HG03039 (cell line): ENCODE measurements around the gene HLA-DRA.

ENCODE experiments used
- ATAC-seq: cut with Tn5 transposase; IDR thresholded peaks from one replicate; pipeline ENCODE4 v1.9.1; 2021; ENCODE audit warnings: mild to moderate bottlenecking, moderate library complexity; ENCODE audit not compliant: unreplicated experiment

The HLA-DRA gene

GRCh38 chr6:32439602-32440214 is at the start of gene HLA-DRA:
Gene HLA-DRA (plus strand): TSS chr6:32439887. CDS start chr6:32439951, 64 bp downstream.
- peak; percentile 60 for ATAC-seq

DNA sequence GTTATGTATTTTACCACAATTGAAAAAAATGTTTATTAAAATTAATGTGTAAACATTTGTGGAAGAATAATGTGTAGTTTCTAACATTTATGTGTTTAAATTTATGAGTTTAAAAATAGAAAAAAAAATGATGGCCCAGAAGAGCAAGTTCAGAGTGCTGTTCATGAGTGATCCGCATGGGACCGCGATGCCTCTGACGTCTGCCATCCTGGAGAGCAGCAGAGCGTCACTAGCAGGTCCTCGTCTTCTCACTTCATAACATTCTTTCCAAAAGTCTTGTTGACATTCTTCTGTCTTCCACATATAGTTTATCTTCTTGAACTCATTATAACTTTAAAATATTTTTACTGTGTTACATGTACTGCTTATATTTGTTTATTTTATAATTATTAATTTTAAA is 48.2 kb upstream of the HLA-DRA start:
- no peak for ATAC-seq

DNA sequence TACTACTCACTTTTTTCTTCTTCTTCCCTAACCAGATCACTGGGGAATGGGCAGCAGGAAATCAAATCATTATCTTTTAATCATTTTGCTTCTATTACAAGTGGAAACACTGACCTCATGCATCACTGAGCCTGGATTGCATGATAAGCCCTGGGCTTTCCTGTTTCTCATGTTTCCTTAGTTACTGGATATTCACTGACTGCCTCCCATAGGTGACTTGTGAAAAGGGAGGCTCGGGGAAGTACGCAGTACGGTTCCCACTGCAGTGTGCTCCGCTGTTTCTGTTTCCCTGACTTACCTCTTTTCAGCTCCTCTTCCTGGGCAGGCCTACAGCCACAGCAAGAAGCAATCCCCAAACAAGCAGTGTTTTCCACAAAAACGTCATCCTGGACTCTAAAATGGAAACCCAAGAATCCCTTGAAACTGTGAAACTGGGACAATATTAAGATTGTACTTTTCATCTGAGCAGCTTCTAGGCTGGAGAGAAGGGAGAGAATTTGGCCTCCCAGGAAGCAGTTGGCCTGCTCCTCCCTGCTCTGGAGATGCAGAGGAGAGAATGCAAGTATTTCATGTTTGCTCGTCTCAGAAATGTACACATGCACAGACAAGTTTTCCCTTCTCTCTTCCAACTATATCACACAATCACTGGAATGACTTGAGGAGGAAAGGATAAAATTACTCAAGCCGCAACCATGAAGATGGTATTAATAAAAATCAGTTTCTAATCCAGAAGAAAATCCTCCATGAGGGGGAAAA is 45.8 kb upstream of the HLA-DRA start:
- no peak for ATAC-seq

DNA sequence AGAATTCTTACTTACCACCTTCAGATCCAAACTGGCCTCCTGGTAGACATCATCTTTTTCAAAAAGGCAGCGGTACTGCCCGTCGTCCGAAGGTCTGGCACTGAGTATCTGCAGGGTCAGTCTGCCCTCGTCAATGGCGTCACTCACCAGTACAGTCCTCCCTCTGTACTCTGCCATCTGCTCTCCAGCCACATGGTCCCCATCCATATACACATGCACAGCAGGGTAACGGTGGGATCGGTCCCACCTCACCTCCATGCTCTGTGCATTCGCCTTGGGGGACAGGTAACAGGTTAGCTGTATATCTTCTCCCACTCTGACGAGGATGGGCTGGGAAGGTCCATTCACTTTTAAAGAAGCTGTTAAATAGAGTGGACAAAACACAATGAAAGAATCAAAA is 43.7 kb upstream of the HLA-DRA start:
- ATAC-seq: no peak

DNA sequence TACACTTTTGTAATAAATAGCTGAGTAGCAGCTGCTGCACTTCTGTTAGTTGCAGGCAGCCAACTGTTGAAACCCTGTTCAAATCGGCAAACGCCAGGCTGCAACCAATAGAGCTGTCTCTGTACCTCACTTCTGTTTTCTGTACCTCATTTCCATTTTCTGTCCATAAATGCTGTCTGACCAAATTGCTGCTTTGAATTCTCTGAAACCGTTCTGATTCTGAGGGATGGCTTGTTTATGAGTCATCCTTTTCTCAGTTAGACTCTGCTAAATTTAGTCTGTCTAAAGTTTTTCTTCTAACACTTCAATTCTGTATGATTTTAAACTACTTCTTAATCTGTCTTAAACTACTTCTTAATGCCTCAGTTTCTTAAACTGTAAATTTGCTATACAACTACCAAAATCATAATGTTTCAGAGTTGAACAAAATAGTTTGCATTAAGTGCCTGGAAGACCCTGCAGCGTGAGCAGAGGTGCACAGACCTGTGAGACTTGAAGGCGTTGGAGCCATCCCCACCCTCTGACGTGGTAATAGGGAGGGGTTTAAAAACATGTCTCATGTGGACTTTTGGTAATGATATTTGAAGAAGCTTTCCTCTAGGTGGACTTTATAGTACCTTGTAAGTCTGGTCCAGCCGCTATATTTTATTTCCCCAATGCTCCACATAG is 42.3 kb upstream of the HLA-DRA start:
- peak; percentile 59 for ATAC-seq

DNA sequence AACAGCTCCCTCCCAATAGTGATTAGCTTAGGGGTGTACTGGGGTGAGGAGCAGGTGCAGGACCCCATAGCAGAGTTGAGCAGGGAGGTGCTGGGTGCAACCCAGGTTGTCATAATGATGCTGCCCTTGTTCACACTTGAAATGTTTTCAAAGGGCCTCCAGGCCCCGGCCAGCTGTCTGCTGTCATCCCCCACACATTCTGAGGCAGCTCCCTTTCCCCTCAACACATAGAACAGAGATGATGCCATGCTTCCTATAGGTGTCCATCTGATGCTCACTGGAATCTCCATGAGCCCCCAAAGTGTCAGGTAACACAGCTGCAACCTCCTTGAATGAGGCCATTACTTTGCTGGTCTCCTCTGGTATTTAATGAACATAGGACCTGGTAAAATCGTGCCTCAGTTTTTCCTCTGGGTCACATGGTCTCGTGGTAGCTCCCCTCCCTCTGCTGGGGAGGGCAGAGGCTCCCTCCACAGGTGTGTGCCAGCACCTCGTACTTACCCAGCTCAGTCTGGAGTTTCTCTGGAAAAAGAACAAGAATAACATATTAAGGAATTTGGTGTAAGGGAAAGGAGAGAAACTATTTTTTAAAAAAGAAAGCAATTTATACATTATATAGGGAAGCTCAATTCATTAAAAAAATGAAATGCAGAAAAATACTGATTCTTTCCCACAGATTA is 38.3 kb upstream of the HLA-DRA start:
- no peak for ATAC-seq

DNA sequence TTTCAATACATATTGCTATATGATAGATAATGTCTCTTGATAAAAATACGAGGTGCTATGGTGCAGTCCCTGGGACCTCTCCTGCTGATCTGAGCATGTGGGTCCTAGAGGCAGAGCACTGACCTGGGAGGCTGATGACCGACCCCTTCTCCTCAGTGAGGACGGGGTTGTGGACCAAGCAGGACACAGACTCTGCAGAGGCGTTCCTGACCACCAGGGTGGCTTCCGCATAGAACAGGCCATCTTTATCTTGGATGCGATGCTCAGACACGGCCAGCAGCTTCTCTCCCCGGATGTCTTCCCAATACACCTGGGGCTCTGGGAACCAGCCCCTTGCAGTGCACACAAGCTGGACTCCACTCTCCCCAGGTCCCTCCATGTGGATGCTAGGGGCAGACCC is 36.9 kb upstream of the HLA-DRA start:
- ATAC-seq: no peak

GRCh38 chr6:32405656-32406055 is 34.0 kb upstream of the HLA-DRA start:
- ATAC-seq: no peak

DNA sequence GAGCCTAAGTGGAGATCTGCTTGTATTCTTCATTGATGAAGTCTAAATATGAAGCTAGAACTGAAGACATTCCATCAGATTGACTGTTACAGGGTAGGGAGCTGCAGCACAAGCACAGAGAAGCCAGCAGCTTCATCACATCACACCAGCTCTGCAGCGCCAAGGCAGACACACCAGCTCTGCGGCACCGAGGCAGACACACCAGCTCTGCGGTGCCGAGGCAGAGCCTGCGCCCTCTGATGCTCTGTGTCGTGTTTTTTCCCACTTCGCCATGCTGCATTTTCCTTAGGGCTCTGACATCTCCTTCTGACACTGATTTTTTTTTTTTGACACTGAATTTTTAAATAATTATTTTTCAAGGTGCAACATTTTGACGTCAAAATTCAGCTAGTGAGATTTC is 33.5 kb upstream of the HLA-DRA start:
- ATAC-seq: no peak

DNA sequence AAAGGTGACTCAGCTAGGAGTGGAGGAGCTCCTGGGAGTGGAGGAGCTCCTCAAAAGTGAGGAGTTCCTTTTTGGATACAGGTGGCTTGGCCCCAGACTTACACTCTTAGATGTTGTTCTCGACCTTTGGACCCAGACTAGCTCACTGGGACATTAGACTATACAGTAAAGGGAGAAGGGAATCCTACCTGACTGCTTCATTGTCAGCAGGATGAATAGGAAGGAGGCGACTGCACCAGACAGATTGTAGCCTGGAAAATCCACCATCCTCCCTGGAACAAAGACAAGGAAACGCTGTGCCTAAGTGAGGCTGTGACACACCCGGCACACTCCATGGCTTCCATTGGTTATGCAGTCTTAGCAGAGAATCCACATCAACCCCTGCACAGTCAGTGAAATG is 32.8 kb upstream of the HLA-DRA start, which contains the start of gene BTNL2:
TSS of gene BTNL2 (minus strand) at position 325 of the 400 bp plus-strand sequence. CDS start at position 267, 58 bp downstream.
- ATAC-seq: no peak

DNA sequence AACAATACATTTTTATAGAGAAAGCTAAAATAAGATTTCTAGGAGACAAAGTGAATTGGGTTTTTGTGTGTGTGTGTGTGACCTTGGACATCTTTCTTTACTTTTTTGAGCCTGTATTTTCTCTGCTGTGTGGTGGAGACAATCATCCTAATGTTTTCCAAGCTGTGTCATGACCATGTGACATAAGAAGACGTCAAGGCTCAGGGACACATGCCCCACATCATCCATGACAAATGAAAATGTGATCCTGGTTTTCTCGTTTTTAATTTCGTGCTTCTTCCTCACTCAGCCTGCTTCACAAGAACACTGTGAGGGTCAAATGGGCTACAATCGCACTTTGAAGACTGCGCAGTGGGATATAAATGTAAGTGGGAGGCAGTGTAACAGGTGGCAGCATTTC is 28.8 kb upstream of the HLA-DRA start:
- ATAC-seq: no peak

- no peak for ATAC-seq
These were observed 27.9 kb upstream of the HLA-DRA start for GRCh38 chr6:32411566-32412327.

- ATAC-seq: no peak
These were observed 26.1 kb upstream of the HLA-DRA start for GRCh38 chr6:32413427-32414047.

DNA sequence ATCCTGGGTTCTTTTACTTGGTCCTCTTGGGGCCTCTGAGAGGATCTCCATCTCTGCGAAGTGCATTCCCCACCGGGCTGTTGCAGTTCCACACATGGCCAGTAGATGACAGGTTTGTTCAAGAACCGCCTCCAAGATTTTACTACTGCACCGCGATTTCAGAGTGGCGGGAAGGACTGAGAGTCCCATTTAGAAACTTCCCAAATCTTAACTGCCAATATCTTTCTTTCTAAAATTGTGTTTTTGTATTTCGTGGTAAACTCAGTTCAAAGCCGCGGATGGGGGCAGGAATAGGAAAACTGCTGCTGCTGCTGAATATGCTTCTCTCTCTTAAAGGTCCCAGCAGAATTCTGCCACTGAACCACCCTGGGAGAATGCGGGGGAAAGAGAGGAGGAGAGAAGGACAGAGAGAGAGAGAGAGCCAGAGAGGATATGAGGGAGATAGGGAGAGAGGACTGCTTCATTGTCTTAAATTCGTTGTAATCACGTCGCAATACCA is 24.1 kb upstream of the HLA-DRA start:
- ATAC-seq: no peak

DNA sequence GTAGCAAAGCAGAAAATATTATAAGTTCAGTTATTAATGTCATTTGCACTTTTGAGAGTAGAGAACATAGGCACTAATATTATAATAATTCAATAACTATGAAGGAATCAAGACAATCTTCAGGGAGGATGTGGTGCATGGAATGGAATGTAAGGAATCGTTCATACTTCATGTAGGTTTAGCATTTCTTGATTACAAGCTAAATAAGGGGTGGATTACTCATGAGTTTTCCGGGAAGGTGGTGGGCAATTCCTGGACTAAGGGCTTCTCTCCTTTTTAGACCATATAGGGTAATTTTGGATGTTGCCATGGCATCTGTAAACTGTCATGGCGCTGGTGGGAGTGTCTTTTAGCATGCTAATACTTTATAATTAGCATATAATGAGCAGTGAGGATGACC is 23.7 kb upstream of the HLA-DRA start:
- ATAC-seq: no peak

DNA sequence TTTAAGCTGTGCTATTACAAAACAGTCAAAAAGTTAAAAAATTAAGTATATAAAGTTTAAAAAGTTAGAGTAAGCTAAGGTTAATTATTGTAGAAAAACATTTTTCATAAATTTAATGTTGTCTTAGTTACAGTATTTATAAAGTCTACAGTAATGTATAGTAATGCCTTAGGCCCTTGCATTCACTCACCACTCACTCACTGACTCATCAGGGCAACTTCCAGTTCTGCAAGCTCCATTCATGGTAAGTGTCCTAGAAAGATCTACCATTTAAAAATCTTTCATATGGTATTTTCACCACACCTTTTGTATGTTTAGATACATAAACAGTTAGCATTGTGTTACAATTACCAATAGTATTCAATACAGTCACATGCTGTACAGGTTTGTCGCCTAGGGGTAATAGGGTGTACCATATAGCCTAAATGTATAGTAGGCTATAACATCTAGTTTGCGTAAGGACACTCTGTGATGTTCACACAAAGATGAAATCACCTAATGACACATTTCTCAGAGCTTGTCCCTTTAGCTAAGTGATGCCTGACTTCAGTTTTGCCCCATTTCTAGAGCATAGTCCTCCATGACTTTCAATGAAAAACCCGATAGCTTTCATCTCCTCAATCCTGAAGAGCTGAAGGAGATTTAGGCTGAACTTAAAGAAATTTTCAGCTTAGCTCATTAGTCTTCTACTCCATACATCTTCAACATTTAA is 14.9 kb upstream of the HLA-DRA start:
- ATAC-seq: no peak

- ATAC-seq: no peak
These were observed 13.3 kb upstream of the HLA-DRA start for GRCh38 chr6:32426338-32426737.

GRCh38 chr6:32427218-32427617 is 12.5 kb upstream of the HLA-DRA start:
- ATAC-seq: no peak

DNA sequence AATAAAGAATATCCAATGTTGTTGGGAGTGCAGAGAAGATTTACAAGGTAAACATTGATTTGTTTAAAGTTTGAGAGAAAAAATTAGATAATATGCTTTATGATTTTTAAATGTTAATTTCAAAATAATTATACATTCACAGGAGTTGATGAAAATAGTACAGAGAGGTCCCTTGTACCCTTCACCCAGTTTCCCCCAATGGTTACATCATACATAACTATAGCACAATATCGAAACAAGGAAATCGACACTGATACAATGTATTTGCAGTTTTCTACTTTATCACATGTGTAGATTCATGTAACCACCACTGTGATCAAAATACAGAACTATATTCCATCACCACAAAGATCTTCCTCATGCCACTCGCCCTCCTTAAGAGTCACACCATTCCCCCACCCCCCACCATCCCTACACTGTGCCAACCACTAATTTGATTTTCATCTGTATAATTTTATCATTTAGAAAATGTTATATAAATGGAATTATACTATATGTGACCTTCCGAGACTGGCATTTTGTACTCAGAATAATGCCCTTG is 11.7 kb upstream of the HLA-DRA start:
- ATAC-seq: no peak
